ENCODE data around the gene CNTNAP1. TPM values are rescaled to one million over a fixed set of nuclear protein-coding genes. Genes with fewer than 3 reads are reported as not detected.

Gene CNTNAP1
- total RNA-seq (10 to 100 TPM in 1 of 5 donors, 1 to 10 TPM in 4; 2.2 to 18.3 (median 3.0) TPM), total RNA-seq (0.06 to 14.0 (median 2.9) reads per million in 29 experiments)
- total RNA-seq (2013), result 2.7 TPM

- no peaks in the 10 kb centered on the region for H3K9me3 ChIP-seq
- H3K27me3 ChIP-seq (replicated peaks in 1 of 2; ENCODE audit: control insufficient read depth in 2 of 2, extremely low read depth in 1 of 2, insufficient read depth in 2 of 2, low read length in 1 of 2), result peaks cover 2 to 44% of the 10 kb centered on the region in 2 experiments
- ATAC-seq (replicated peaks in 1 of 4) (no peak), DNase-seq (peak in 1 of 35 experiments; percentile 43)
- no peaks in the 10 kb centered on the region for H3K36me3 Mint-ChIP-seq
- peaks cover 22 to 62% of the 10 kb centered on the region in 2 experiments for H3K4me1 ChIP-seq (ENCODE audit: control insufficient read depth in 1 of 2, extremely low read depth in 1 of 2, insufficient read depth in 2 of 2, low read length in 2 of 2)
- 7% methylated on average over 16 of the region's 22 CpGs for WGBS (ENCODE audit: insufficient coverage)
- peak within 1 kb of the TSS; percentile 16 to 58 for H3K4me3 ChIP-seq (ENCODE audit: control insufficient read depth in 1 of 2, extremely low read depth in 1 of 2, low read length in 1 of 2)
- POLR2A ChIA-PET, result interaction anchor here in 1 of 2 donors (0.5 to 0.7 kb wide), 2 partner anchors 16 to 77 kb away, joined by 3 to 4 read pairs; no protein-coding TSS in a partner anchor
- H3K4me3 Mint-ChIP-seq, result peak within 1 kb of the TSS; percentile 55 to 87 (median 65)
- peaks cover 45 to 60% (median 56%) of the 10 kb centered on the region in 3 donors for H3K4me1 Mint-ChIP-seq
- no peak within 1 kb of the TSS for H3K27ac ChIP-seq (ENCODE audit: low read length)
- no peaks in the 10 kb centered on the region for H3K36me3 ChIP-seq (ENCODE audit: control insufficient read depth in 2 of 2, extremely low read depth in 1 of 2, insufficient read depth in 1 of 2, low read length in 1 of 2)
- CTCF ChIA-PET, result no interaction called here
- peak within 1 kb of the TSS; percentile 16 to 69 for H3K27ac Mint-ChIP-seq
- H3K9me3 Mint-ChIP-seq, result no peaks in the 10 kb centered on the region
- H3K27me3 Mint-ChIP-seq, result peaks cover 24 to 42% of the 10 kb centered on the region in 2 donors
These were observed at the start of gene CNTNAP1 for GRCh38 chr17:42681976-42682721. Gene CNTNAP1, plus strand, starts transcription at chr17:42682531. Its CDS starts 299 bp downstream, at chr17:42682830.

GRCh38 chr17:42632949-42633444 lies 49.3 kb upstream of the CNTNAP1 start:
- no peak for DNase-seq
- Mint-ChIP-seq H3K27me3 (no peaks in the 10 kb centered on the region), H3K4me1 (no peaks in the 10 kb centered on the region), H3K4me3 (no peak overlapping the region), H3K9me3 (no peaks in the 10 kb centered on the region), H3K36me3 (no peaks in the 10 kb centered on the region), H3K27ac (no peak overlapping the region)
- no peak for ATAC-seq (replicated peaks in 1 of 4)
- no peaks in the 10 kb centered on the region for H3K27me3 ChIP-seq (replicated peaks in 1 of 2; ENCODE audit: control insufficient read depth in 2 of 2, extremely low read depth in 1 of 2, insufficient read depth in 2 of 2, low read length in 1 of 2)
- no peaks in the 10 kb centered on the region for H3K4me1 ChIP-seq (ENCODE audit: control insufficient read depth in 1 of 2, extremely low read depth in 1 of 2, insufficient read depth in 2 of 2, low read length in 2 of 2)
- no peaks in the 10 kb centered on the region for H3K9me3 ChIP-seq
- WGBS (ENCODE audit: insufficient coverage), result 97% methylated on average over 8 of the region's 9 CpGs
- POLR2A ChIA-PET, result no interaction called here
- no peak overlapping the region for H3K4me3 ChIP-seq (ENCODE audit: control insufficient read depth in 1 of 2, extremely low read depth in 1 of 2, low read length in 1 of 2)
- no peaks in the 10 kb centered on the region for H3K36me3 ChIP-seq (ENCODE audit: control insufficient read depth in 2 of 2, extremely low read depth in 1 of 2, insufficient read depth in 1 of 2, low read length in 1 of 2)
- H3K27ac ChIP-seq (ENCODE audit: low read length), result no peak overlapping the region
- CTCF ChIA-PET, result interaction anchor here (0.6 to 0.7 kb wide), 2 partner anchors 1908 to 2000 kb away, joined by 3 to 8 read pairs; no protein-coding TSS in a partner anchor

- Histone ChIP-seq H3K36me3 (ENCODE audit: control insufficient read depth in 2 of 2, extremely low read depth in 1 of 2, insufficient read depth in 1 of 2, low read length in 1 of 2) (no peaks in the 10 kb centered on the region), H3K4me3 (ENCODE audit: control insufficient read depth in 1 of 2, extremely low read depth in 1 of 2, low read length in 1 of 2) (no peak overlapping the region), H3K9me3 (no peaks in the 10 kb centered on the region), H3K4me1 (ENCODE audit: control insufficient read depth in 1 of 2, extremely low read depth in 1 of 2, insufficient read depth in 2 of 2, low read length in 2 of 2) (no peaks in the 10 kb centered on the region), H3K27me3 (replicated peaks in 1 of 2; ENCODE audit: control insufficient read depth in 2 of 2, extremely low read depth in 1 of 2, insufficient read depth in 2 of 2, low read length in 1 of 2) (peaks cover 0 to 8% of the 10 kb centered on the region in 2 experiments), H3K27ac (ENCODE audit: low read length) (no peak overlapping the region)
- WGBS (ENCODE audit: insufficient coverage), result 79% methylated on average over 4 of the region's 7 CpGs
- CTCF ChIA-PET, result no interaction called here
- peaks cover 3 to 12% of the 10 kb centered on the region in 2 donors for H3K27me3 Mint-ChIP-seq
- no peaks in the 10 kb centered on the region for H3K9me3 Mint-ChIP-seq
- no peaks in the 10 kb centered on the region for H3K36me3 Mint-ChIP-seq
- ATAC-seq (replicated peaks in 1 of 4) (no peak), DNase-seq (no peak)
- H3K27ac Mint-ChIP-seq, result no peak overlapping the region
- POLR2A ChIA-PET, result interaction anchor here in 1 of 2 donors (0.6 kb wide), 1 partner anchor 112 kb away, joined by 4 read pairs; no protein-coding TSS in a partner anchor
- no peaks in the 10 kb centered on the region for H3K4me1 Mint-ChIP-seq
- no peak overlapping the region for H3K4me3 Mint-ChIP-seq
These were observed 42.7 kb upstream of the CNTNAP1 start for GRCh38 chr17:42639525-42640113.

GRCh38 chr17:42640121-42640520 lies 42.2 kb upstream of the CNTNAP1 start:
- no peak overlapping the region for H3K27ac ChIP-seq (ENCODE audit: low read length)
- Mint-ChIP-seq H3K27me3 (peaks cover 3 to 12% of the 10 kb centered on the region in 2 donors), H3K9me3 (no peaks in the 10 kb centered on the region), H3K4me1 (no peaks in the 10 kb centered on the region), H3K36me3 (no peaks in the 10 kb centered on the region), H3K27ac (no peak overlapping the region), H3K4me3 (no peak overlapping the region)
- no peak for DNase-seq
- ChIA-PET POLR2A (interaction anchor here in 1 of 2 donors (0.6 kb wide), 1 partner anchor 112 kb away, joined by 4 read pairs; no protein-coding TSS in a partner anchor), CTCF (no interaction called here)
- no peaks in the 10 kb centered on the region for H3K4me1 ChIP-seq (ENCODE audit: control insufficient read depth in 1 of 2, extremely low read depth in 1 of 2, insufficient read depth in 2 of 2, low read length in 2 of 2)
- H3K9me3 ChIP-seq, result no peaks in the 10 kb centered on the region
- H3K4me3 ChIP-seq (ENCODE audit: control insufficient read depth in 1 of 2, extremely low read depth in 1 of 2, low read length in 1 of 2), result no peak overlapping the region
- H3K36me3 ChIP-seq (ENCODE audit: control insufficient read depth in 2 of 2, extremely low read depth in 1 of 2, insufficient read depth in 1 of 2, low read length in 1 of 2), result no peaks in the 10 kb centered on the region
- no CpG with 5 or more reads among the region's 4 CpGs for WGBS (ENCODE audit: insufficient coverage)
- H3K27me3 ChIP-seq (replicated peaks in 1 of 2; ENCODE audit: control insufficient read depth in 2 of 2, extremely low read depth in 1 of 2, insufficient read depth in 2 of 2, low read length in 1 of 2), result peaks cover 0 to 8% of the 10 kb centered on the region in 2 experiments
- no peak for ATAC-seq (replicated peaks in 1 of 4)

- Histone ChIP-seq H3K27me3 (replicated peaks in 1 of 2; ENCODE audit: control insufficient read depth in 2 of 2, extremely low read depth in 1 of 2, insufficient read depth in 2 of 2, low read length in 1 of 2) (peaks cover 0 to 8% of the 10 kb centered on the region in 2 experiments), H3K4me1 (ENCODE audit: control insufficient read depth in 1 of 2, extremely low read depth in 1 of 2, insufficient read depth in 2 of 2, low read length in 2 of 2) (no peaks in the 10 kb centered on the region), H3K36me3 (ENCODE audit: control insufficient read depth in 2 of 2, extremely low read depth in 1 of 2, insufficient read depth in 1 of 2, low read length in 1 of 2) (no peaks in the 10 kb centered on the region), H3K27ac (ENCODE audit: low read length) (no peak overlapping the region), H3K9me3 (no peaks in the 10 kb centered on the region), H3K4me3 (ENCODE audit: control insufficient read depth in 1 of 2, extremely low read depth in 1 of 2, low read length in 1 of 2) (no peak overlapping the region)
- Mint-ChIP-seq H3K27ac (no peak overlapping the region), H3K4me1 (no peaks in the 10 kb centered on the region), H3K36me3 (no peaks in the 10 kb centered on the region), H3K4me3 (no peak overlapping the region), H3K27me3 (peaks cover 3 to 15% of the 10 kb centered on the region in 2 donors), H3K9me3 (no peaks in the 10 kb centered on the region)
- DNase-seq (no peak), ATAC-seq (replicated peaks in 1 of 4) (no peak)
- ChIA-PET POLR2A (no interaction called here), CTCF (no interaction called here)
- WGBS (ENCODE audit: insufficient coverage), result 75% methylated on average over 1 of the region's 2 CpGs
These were observed 40.0 kb upstream of the CNTNAP1 start for GRCh38 chr17:42642336-42642735.

GRCh38 chr17:42647778-42648177 lies 34.6 kb upstream of the CNTNAP1 start:
- Histone ChIP-seq H3K27ac (ENCODE audit: low read length) (no peak overlapping the region), H3K27me3 (replicated peaks in 1 of 2; ENCODE audit: control insufficient read depth in 2 of 2, extremely low read depth in 1 of 2, insufficient read depth in 2 of 2, low read length in 1 of 2) (peaks cover 2 to 5% of the 10 kb centered on the region in 2 experiments), H3K9me3 (no peaks in the 10 kb centered on the region), H3K4me1 (ENCODE audit: control insufficient read depth in 1 of 2, extremely low read depth in 1 of 2, insufficient read depth in 2 of 2, low read length in 2 of 2) (no peaks in the 10 kb centered on the region), H3K4me3 (ENCODE audit: control insufficient read depth in 1 of 2, extremely low read depth in 1 of 2, low read length in 1 of 2) (no peak overlapping the region), H3K36me3 (ENCODE audit: control insufficient read depth in 2 of 2, extremely low read depth in 1 of 2, insufficient read depth in 1 of 2, low read length in 1 of 2) (no peaks in the 10 kb centered on the region)
- Mint-ChIP-seq H3K27me3 (peaks cover 6 to 11% of the 10 kb centered on the region in 2 donors), H3K4me1 (no peaks in the 10 kb centered on the region), H3K9me3 (no peaks in the 10 kb centered on the region), H3K27ac (no peak overlapping the region), H3K36me3 (no peaks in the 10 kb centered on the region), H3K4me3 (no peak overlapping the region)
- POLR2A ChIA-PET, result interaction anchor here in 1 of 2 donors (0.6 kb wide), 1 partner anchor 19 kb away, joined by 3 read pairs; no protein-coding TSS in a partner anchor
- CTCF ChIA-PET, result interaction anchor here in 1 of 2 donors (0.7 kb wide), 1 partner anchor 32 kb away, joined by 3 read pairs; no protein-coding TSS in a partner anchor
- no peak for DNase-seq
- 71% methylated on average over 5 of the region's 5 CpGs for WGBS (ENCODE audit: insufficient coverage)
- no peak for ATAC-seq (replicated peaks in 1 of 4)

Data from T-cell (primary cell).